Fibroblast of the aortic adventitia (primary cell): ENCODE results near the gene RPRML. TPM values are rescaled to one million over a fixed set of nuclear protein-coding genes. Genes with fewer than 3 reads are reported as not detected.

ENCODE experiments used
- DNase-seq: peaks from one replicate; pipeline ENCODE4 v3.0.0-alpha.2; 2010; ENCODE audit warnings: low read depth
- H3K4me3 ChIP-seq: 2 replicates; pipeline ENCODE4 v1.5.1; 2011; ENCODE audit warnings: low read depth, mild to moderate bottlenecking, control low read depth, low read length, moderate library complexity
- CTCF ChIP-seq: IDR thresholded peaks from 2 replicates; pipeline ENCODE4 v1.5.1; 2011; ENCODE audit warnings: mild to moderate bottlenecking, low read length, control low read depth, inconsistent platforms; ENCODE audit not compliant: insufficient read depth
- total RNA-seq: library from RNA; depleted of rRNA; stranded (reverse); fragments of >200 nt; gene quantifications from 2 replicates; pipeline ENCODE4 v1.2.3, GENCODE V29; 2012; ENCODE audit warnings: low replicate concordance

Gene RPRML
- total RNA-seq, 1 donor: not detected

GRCh38 chr17:46947216-46947615, 31.8 kb downstream of the RPRML start:
- no peak for DNase-seq
- no peak overlapping the region for H3K4me3 ChIP-seq
- TF ChIP-seq CTCF: no peak

- no peak for DNase-seq
These were observed 34.1 kb downstream of the RPRML start for GRCh38 chr17:46944931-46945330.

GRCh38 chr17:46943501-46944393, 35.3 kb downstream of the RPRML start:
- no peak overlapping the region for H3K4me3 ChIP-seq
- TF ChIP-seq CTCF: no peak
- DNase-seq: peak; percentile 30

More at GRCh38 chr17:46944931-46945330, 34.1 kb downstream of the RPRML start:
- TF ChIP-seq CTCF: no peak
- no peak overlapping the region for H3K4me3 ChIP-seq

- DNase-seq: no peak
- no peak for TF ChIP-seq CTCF
- no peak overlapping the region for H3K4me3 ChIP-seq
These were observed 35.9 kb downstream of the RPRML start for GRCh38 chr17:46943218-46943500.

- peak; percentile 95 for TF ChIP-seq CTCF
- no peak overlapping the region for H3K4me3 ChIP-seq
- peak; percentile 83 for DNase-seq
These were observed 36.4 kb downstream of the RPRML start for GRCh38 chr17:46942441-46943217.

- H3K4me3 ChIP-seq: no peak overlapping the region
- DNase-seq: peak; percentile 75
- peak; percentile 95 for TF ChIP-seq CTCF
These were observed 38.2 kb downstream of the RPRML start for GRCh38 chr17:46940692-46941404.
